Activated T-cell treated with anti-CD3 and anti-CD28 coated beads, Interleukin-2, amount 50 U/mL, for 72 hours (primary cell): ENCODE data around the gene OR8S1. TPM values are rescaled to one million over a fixed set of nuclear protein-coding genes. Genes with fewer than 3 reads are reported as not detected.
"Not testable (repeated sequence)": the region's sequence is repeated elsewhere in the genome, so short reads cannot be mapped to it uniquely, and the experiment has no call there.

Experiments used
- ATAC-seq, 2 donors: fragments of 150-1000 bp; cut with Tn5 transposase; replicated peaks in 1 of 2; 2 replicates each; pipeline ENCODE4 v1.10.0; 2021; ENCODE audit warnings: moderate library complexity in 2 of 2, mild to moderate bottlenecking in 1 of 2
- DNase-seq, 2 donors: peaks; one replicate each; pipeline ENCODE4 v3.0.0; 2021 to 2022; ENCODE audit warnings: mixed read lengths in 1 of 2
- H3K27ac Mint-ChIP-seq: one replicate; pipeline ENCODE4 v1.8.0; 2022; ENCODE audit warnings: mild to moderate bottlenecking, moderate library complexity, mixed read lengths
- H3K27me3 Mint-ChIP-seq: one replicate; pipeline ENCODE4 v1.8.0; 2022; ENCODE audit warnings: low read depth, mixed read lengths
- H3K36me3 Mint-ChIP-seq, 2 donors: one replicate each; pipeline ENCODE4 v1.8.0; 2022; ENCODE audit warnings: mixed read lengths in 2 of 2, mild to moderate bottlenecking in 1 of 2; ENCODE audit not compliant: insufficient read depth in 2 of 2
- H3K4me1 Mint-ChIP-seq: one replicate; pipeline ENCODE4 v1.8.0; 2022; ENCODE audit warnings: low read depth, mixed read lengths
- H3K4me3 Mint-ChIP-seq, 2 donors: one replicate each; pipeline ENCODE4 v1.8.0; 2022; ENCODE audit warnings: mild to moderate bottlenecking in 2 of 2, mixed read lengths in 2 of 2, moderate library complexity in 2 of 2
- H3K9me3 Mint-ChIP-seq, 2 donors: one replicate each; pipeline ENCODE4 v1.8.0; 2022; ENCODE audit warnings: mixed read lengths in 2 of 2
- total RNA-seq, 2 donors: library from RNA; stranded (reverse); gene quantifications; one replicate each; pipeline ENCODE4 v1.2.3, GENCODE V29; 2022

OR8S1 gene
- total RNA-seq, 2 donors from 2014 or later: not detected

DNA sequence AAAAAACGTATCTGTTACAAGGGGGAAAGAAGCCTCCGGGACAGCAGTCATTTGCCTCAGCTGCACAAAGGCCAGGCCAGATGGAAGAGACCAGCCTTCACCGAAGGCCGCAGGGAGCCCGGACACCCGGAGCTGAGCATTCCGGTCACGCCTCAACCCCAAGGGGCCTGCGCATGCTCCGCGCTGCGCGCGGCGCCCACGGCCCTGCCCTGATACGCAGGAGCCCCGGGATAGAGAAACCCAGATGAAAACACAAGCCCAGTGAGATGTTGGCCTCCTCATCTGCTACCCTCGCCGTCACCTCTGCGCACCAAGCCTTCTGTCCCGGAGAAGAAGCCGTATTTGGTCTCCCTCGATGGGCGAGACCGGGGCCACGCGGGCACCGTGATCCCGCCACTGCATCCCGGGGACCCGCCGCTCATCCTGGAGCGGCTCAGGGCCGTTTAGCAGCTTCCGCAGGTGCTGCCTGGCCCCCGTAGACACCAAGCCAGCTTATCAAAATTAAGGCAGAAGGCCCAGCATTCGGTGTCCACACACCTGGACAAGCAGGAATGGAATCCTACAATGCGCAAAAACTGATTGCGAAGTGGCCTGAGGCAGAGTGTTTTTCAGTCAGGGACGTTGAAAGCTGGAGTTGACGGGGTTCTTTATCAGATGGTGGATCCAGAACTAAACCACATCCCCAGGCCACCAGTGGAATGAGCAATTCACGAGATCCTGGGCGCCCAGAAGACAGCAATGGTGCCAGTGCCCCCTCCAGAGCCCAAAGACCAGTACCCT is 2.6 kb downstream of the OR8S1 start:
- Mint-ChIP-seq H3K4me1 (peaks cover 11% of the 10 kb centered on the region), H3K9me3 (no peaks in the 10 kb centered on the region), H3K27ac (no peak overlapping the region), H3K36me3 (no peaks in the 10 kb centered on the region), H3K4me3 (no peak overlapping the region), H3K27me3 (peaks cover 5% of the 10 kb centered on the region)
- DNase-seq (no peak), ATAC-seq (no peak)

DNA sequence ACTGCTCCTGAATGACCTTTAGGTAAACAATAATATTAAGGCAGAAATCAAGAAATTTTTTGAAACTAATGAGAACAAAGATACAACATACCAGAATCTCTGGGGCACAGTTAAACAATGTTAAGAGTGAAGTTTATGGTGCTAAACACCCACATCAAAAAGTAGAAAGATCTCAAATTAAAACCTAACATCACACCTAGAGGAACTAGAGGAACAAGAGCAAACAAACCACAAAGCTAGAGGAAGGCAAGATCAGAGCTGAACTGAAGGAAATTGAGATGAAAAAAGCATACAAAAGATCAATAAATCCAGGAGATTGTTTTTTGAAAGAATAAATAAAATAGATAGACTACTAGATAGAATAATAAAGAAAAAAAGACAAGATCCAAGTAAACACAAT is 7.2 kb downstream of the OR8S1 start:
- no peak for DNase-seq
- ATAC-seq: no peak

DNA sequence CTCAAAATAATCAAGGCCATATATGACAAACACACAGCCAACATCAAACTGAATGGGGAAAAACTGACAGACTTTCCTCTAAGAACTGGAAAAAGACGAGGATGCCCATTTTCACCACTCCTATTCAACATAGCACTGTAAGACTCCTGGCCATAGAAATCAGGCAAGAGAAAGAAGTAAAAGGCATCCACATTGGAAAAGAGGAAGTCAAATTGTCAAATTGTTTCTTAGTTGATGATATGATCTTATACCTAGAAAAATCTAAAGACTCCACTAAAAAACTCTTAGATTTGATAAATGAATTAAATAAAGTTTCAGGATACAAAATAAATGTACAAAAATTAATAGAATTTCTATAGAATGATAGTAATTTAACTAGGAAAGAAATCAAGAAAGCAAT is 11.2 kb downstream of the OR8S1 start:
- ATAC-seq (no peak), DNase-seq (no peak)
- Mint-ChIP-seq H3K9me3 (no peaks in the 10 kb centered on the region), H3K36me3 (peaks cover 0 to 10% of the 10 kb centered on the region in 2 donors), H3K27ac (no peak overlapping the region), H3K4me3 (no peak overlapping the region), H3K4me1 (peaks cover 38% of the 10 kb centered on the region), H3K27me3 (no peaks in the 10 kb centered on the region)

More for the DNA sequence above, 7.2 kb downstream of the OR8S1 start:
- Mint-ChIP-seq H3K9me3 (no peaks in the 10 kb centered on the region), H3K36me3 (peaks cover 0 to 7% of the 10 kb centered on the region in 2 donors), H3K27ac (no peak overlapping the region), H3K4me1 (peaks cover 13% of the 10 kb centered on the region), H3K27me3 (no peaks in the 10 kb centered on the region), H3K4me3 (no peak overlapping the region)

DNA sequence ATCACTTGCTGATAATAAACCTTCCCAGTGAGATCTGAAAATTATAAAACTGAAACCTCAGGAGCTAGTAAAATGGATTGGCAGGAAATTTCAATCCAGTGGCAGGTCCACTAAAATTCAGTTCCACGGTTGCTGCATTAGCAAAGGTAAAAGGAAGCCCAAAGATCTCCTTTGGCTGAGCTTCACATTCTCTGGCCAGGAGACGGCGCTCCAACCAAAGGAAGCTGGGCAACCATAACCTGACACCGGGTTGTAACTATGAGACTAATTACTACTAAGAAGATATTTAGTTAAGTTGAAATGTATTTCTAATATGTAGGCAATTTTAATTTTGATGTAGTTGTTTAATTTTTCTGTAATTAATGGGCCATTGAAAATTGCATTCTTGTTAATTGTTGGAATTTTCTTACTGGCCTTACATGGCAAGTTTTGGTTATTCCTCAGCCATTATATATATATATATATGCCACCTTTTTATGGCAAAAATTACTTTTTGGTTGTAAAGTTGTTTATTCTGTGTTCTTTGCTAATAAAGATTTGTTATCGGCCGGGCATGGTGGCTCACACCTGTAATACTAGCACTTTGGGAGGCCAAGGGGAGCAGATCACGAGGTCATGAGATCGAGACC is 17.0 kb downstream of the OR8S1 start:
- H3K4me1 Mint-ChIP-seq: peaks cover 33% of the 10 kb centered on the region
- no peaks in the 10 kb centered on the region for H3K9me3 Mint-ChIP-seq
- no peak overlapping the region for H3K27ac Mint-ChIP-seq
- ATAC-seq (no peak), DNase-seq (peak; percentile 33 to 60)
- H3K4me3 Mint-ChIP-seq: no peak overlapping the region
- peaks cover 10% of the 10 kb centered on the region for H3K27me3 Mint-ChIP-seq
- H3K36me3 Mint-ChIP-seq: peaks cover 0 to 3% of the 10 kb centered on the region in 2 donors

DNA sequence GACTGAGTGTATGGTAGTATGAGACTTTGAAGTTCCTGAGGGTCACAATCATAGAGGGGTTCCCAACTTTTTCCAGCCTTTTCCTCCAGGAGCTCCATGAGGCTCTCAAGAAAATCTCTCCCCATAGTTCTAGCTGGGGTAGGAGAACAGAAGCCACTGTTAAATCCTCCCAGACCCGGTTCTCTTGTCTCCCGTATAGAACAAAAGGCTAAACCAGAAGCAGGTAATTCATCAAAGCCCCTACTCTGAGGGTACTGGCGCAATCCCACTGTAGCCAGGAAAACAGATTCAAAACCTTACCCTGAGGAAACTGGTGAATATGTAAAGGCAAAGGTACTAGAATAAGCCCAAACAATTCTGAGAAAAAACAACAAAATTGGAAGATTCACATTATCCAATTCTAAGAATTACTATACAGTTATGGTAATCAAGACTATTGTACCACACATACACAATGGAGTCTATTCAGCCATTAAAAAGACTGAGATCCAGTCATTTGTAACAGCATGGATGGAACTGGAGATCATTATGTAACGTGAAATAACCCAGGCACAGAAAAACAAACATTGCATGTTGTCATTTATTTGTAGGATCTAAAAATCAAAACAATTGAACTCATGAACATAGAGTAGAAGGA is 20.5 kb downstream of the OR8S1 start:
- peaks cover 13% of the 10 kb centered on the region for H3K4me1 Mint-ChIP-seq
- ATAC-seq: no peak
- peaks cover 2 to 4% of the 10 kb centered on the region in 2 donors for H3K9me3 Mint-ChIP-seq
- H3K27ac Mint-ChIP-seq: no peak overlapping the region
- no peak overlapping the region for H3K4me3 Mint-ChIP-seq
- DNase-seq: no peak
- H3K36me3 Mint-ChIP-seq: peaks cover 0 to 2% of the 10 kb centered on the region in 2 donors
- H3K27me3 Mint-ChIP-seq: peaks cover 10% of the 10 kb centered on the region

DNA sequence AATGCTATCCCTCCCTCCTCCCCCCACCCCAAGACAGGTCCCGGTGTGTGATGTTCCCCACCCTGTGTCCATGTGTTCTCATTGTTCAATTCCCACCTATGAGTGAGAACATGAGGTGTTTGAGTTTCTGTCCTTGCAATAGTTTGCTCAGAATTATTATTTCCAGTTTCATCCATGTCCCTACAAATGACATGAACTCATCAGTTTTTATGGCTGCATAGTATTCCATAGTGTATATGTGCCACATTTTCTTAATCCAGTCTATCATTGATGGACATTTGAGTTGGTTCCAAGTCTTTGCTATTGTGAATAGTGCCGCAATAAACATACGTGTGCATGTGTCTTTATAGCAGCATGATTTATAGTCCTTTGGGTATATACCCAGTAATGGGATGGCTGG is 21.6 kb downstream of the OR8S1 start:
- not testable (repeated sequence) for H3K27ac Mint-ChIP-seq, H3K9me3 Mint-ChIP-seq, H3K4me3 Mint-ChIP-seq, ATAC-seq, H3K4me1 Mint-ChIP-seq, H3K27me3 Mint-ChIP-seq, H3K36me3 Mint-ChIP-seq, DNase-seq

DNA sequence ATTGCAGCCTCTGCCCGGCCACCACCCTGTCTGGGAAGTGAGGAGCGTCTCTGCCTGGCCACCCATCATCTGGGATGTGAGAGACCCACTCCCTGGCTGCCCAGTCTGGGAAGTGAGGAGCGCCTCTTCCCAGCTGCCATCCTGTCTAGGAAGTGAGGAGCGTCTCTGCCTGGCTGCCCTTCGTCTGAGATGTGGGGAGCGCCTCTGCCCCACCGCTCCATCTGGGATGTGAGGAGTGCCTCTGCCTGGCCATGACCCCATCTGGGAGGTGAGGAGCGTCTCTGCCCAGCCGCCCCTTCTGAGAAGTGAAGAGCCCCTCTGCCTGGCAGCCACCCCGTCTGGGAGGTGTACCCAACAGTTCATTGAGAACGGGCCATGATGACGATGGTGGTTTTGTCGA is 26.2 kb downstream of the OR8S1 start:
- peaks cover 12% of the 10 kb centered on the region for H3K27me3 Mint-ChIP-seq
- not testable (repeated sequence) for H3K4me3 Mint-ChIP-seq, H3K4me1 Mint-ChIP-seq, ATAC-seq, H3K36me3 Mint-ChIP-seq, H3K27ac Mint-ChIP-seq, DNase-seq, H3K9me3 Mint-ChIP-seq

DNA sequence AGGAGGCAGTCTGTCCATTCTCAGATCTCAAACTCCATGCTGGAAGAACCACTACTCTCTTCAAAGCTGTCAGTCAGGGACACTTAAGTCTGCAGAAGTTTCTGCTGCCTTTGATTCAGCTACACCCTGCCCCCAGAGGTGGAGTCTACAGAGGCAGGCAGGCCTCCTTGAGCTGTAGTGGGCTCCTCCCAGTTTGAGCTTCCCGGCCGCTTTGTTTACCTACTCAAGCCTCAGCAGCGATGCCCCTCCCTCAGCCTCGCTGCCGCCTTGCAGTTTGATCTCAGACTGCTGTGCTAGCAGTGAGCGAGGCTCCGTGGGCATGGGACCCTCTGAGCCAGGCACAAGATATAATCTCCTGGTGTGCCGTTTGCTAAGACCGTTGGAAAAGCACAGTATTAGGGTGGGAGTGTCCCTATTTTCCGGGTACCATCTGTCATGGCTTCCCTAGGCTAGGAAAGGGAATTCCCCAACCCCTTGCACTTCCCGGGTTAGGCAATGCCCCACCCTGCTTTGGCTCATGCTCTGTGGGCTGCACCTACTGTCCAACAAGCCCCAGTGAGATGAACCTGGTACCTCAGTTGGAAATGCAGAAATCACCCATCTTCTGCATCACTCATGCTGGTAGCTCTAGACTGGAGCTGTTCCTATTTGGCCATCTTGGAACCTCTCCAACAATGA is 28.4 kb downstream of the OR8S1 start:
- H3K9me3 Mint-ChIP-seq, H3K27ac Mint-ChIP-seq, H3K36me3 Mint-ChIP-seq, H3K4me1 Mint-ChIP-seq, DNase-seq, ATAC-seq, H3K4me3 Mint-ChIP-seq: not testable (repeated sequence)
- H3K27me3 Mint-ChIP-seq: peaks cover 17% of the 10 kb centered on the region

DNA sequence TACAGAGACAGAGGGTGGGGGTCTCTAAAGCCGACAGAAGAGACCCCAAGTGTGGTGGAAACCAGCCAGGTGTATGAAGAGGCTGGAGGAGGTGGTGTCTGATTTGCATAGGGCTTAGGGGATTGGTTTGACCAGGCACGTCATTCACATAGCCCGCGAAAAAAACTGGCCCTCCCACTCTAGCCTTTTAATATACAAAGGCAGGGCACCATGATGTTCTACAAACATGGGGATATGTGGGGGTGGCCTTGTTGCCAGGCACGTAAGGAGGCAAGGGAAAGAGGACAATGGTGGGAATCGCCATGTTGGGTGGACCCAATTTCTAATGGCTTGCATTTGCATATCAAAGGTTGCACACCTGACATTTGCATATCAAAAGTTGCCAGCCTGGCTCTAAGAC is 31.2 kb downstream of the OR8S1 start:
- no peak overlapping the region for H3K4me3 Mint-ChIP-seq
- H3K36me3 Mint-ChIP-seq: no peaks in the 10 kb centered on the region
- ATAC-seq (no peak), DNase-seq (no peak)
- H3K27ac Mint-ChIP-seq: no peak overlapping the region
- H3K27me3 Mint-ChIP-seq: peaks cover 17% of the 10 kb centered on the region
- H3K9me3 Mint-ChIP-seq: no peaks in the 10 kb centered on the region
- no peaks in the 10 kb centered on the region for H3K4me1 Mint-ChIP-seq

DNA sequence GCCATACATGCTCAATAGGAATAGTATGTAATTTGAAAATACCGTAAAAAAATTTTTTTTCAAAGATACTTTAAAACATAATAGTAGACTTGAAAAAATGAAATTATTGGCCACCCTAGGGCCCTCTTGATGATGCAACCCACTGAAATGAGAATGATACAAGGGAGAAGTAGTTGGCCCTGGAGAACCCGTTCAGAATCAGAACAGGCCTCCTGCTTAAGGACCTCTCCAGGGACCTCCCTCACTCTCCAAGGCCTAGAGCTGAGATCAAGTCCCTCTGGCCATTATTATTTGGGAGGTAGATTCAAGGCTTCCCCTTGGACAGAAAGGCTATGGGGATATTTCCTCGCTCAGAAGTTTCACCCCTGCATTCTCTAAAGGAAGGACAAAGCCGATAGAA is 32.5 kb downstream of the OR8S1 start:
- peaks cover 23% of the 10 kb centered on the region for H3K27me3 Mint-ChIP-seq
- H3K9me3 Mint-ChIP-seq: no peaks in the 10 kb centered on the region
- ATAC-seq (no peak), DNase-seq (no peak)
- no peaks in the 10 kb centered on the region for H3K36me3 Mint-ChIP-seq
- no peak overlapping the region for H3K4me3 Mint-ChIP-seq
- H3K4me1 Mint-ChIP-seq: no peaks in the 10 kb centered on the region
- no peak overlapping the region for H3K27ac Mint-ChIP-seq

DNA sequence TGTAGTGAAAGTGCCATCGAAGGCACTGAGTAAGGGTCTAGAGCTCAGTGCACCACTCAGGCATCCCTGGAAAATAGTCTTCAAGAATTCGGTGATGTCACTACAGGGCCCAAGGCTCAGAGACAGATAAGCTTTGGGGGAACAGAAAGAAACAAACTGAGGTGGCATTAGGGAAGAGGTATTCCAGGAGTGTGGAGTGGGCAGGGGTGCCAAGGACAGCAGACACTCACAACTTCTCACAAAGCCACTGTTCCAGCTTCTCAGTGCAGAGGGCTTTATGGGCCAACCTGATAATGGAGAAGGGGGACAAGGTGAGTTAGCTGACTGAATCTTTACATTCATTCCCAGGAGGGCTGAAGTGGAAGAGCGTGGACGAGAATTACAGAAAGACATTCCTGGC is 42.3 kb downstream of the OR8S1 start:
- peaks cover 21% of the 10 kb centered on the region for H3K27me3 Mint-ChIP-seq

DNA sequence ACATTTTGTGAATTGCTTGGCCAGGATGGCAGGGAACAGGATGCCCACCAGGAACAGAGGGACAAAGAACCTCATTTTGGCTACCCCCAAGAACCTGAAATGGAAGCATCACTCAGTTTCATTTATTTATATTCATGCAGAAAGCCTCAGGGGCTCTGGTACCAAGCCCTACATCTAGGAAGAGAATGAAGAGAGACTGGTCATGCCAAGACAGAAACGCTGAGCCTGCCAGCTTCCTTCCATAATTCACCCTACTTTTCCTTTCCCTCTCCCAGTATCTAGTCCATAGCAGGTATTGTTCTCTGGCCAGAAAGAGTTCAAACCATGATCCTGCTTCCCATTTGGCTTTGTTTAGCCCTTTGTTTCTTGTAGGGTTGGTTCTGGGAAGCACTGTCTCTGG is 44.5 kb downstream of the OR8S1 start, which contains the start of gene LALBA:
TSS of gene LALBA (minus strand) at position 101 of the 400 bp plus-strand sequence. CDS start at position 75, 26 bp downstream.
- peaks cover 19% of the 10 kb centered on the region for H3K27me3 Mint-ChIP-seq
- DNase-seq: no peak
- no peak for ATAC-seq
- no peaks in the 10 kb centered on the region for H3K9me3 Mint-ChIP-seq
- H3K4me3 Mint-ChIP-seq: no peak within 1 kb of the TSS
- peaks cover 5% of the 10 kb centered on the region for H3K4me1 Mint-ChIP-seq
- no peaks in the 10 kb centered on the region for H3K36me3 Mint-ChIP-seq
- H3K27ac Mint-ChIP-seq: no peak within 1 kb of the TSS

More for the DNA sequence above, 42.3 kb downstream of the OR8S1 start:
- Mint-ChIP-seq H3K27ac (no peak overlapping the region), H3K4me3 (no peak overlapping the region), H3K4me1 (peaks cover 5% of the 10 kb centered on the region), H3K9me3 (no peaks in the 10 kb centered on the region), H3K36me3 (no peaks in the 10 kb centered on the region)
- DNase-seq (no peak), ATAC-seq (no peak)

DNA sequence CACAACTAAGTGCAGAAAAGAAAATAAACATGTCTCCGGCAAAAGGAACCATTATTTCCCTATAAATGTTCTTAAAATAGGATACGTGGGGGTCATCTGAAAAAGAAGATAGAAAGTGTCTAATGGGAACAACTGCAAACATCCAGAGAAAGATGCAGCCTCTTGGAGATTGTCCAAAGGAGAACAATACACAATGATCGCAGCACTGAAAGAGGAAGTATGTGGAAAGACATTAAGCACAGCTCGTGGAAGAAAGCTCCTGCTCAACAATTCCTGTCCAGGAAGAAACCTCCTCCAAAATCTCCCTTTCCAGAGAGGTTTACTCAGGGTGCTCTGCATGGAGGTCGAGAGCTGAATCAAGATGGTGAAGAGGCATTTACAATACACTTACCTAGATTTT is 46.9 kb downstream of the OR8S1 start:
- no peaks in the 10 kb centered on the region for H3K36me3 Mint-ChIP-seq
- no peaks in the 10 kb centered on the region for H3K9me3 Mint-ChIP-seq
- H3K4me3 Mint-ChIP-seq: no peak overlapping the region
- no peak for ATAC-seq
- peaks cover 5% of the 10 kb centered on the region for H3K4me1 Mint-ChIP-seq
- no peak overlapping the region for H3K27ac Mint-ChIP-seq
- peaks cover 23% of the 10 kb centered on the region for H3K27me3 Mint-ChIP-seq
- DNase-seq: no peak
